ENCODE results near the gene AAK1.

DNA sequence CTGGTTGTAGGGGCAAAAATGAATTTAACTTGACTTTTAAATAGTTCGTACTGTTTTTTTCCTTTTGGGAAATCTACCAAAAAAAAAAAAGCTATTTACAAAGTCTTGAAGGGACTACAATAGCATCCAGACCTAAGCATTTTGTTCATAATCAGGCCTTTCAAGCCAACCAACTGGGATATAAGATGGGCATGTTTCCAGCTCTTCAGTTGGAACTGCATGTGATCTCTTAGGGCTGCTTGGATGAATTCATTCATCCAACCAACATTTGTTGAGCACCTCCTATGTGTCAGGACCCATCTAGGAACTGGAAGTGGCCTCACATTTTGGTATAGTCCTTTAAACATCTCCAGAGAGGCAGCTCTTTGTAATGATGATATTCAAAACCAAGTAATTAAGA, 98.6 kb downstream of the AAK1 start:
- TF ChIP-seq, protein P1, sequence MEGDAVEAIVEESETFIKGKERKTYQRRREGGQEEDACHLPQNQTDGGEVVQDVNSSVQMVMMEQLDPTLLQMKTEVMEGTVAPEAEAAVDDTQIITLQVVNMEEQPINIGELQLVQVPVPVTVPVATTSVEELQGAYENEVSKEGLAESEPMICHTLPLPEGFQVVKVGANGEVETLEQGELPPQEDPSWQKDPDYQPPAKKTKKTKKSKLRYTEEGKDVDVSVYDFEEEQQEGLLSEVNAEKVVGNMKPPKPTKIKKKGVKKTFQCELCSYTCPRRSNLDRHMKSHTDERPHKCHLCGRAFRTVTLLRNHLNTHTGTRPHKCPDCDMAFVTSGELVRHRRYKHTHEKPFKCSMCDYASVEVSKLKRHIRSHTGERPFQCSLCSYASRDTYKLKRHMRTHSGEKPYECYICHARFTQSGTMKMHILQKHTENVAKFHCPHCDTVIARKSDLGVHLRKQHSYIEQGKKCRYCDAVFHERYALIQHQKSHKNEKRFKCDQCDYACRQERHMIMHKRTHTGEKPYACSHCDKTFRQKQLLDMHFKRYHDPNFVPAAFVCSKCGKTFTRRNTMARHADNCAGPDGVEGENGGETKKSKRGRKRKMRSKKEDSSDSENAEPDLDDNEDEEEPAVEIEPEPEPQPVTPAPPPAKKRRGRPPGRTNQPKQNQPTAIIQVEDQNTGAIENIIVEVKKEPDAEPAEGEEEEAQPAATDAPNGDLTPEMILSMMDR (conservative IDR thresholded peaks at IDR 0.05 in 1 of 2, IDR thresholded peaks at IDR 0.05 in 1 of 2; ENCODE audit: low read depth in 1 of 2, low read length in 2 of 2), result no peak
- TF ChIP-seq EZH2 (IDR thresholded peaks at IDR 0.05; ENCODE audit: low read length, missing control alignments), result no peak

All from fibroblast of lung (primary cell).